B cell (primary cell): Measurements from ENCODE around the gene LCN12.

ENCODE experiments used
- EZH2 ChIP-seq: IDR thresholded peaks from 2 replicates; pipeline ENCODE4 v1.6.1; 2012; ENCODE audit warnings: borderline replicate concordance, low read depth, mild to moderate bottlenecking, moderate library complexity, low read length; ENCODE audit not compliant: insufficient read depth, poor library complexity, severe bottlenecking
- TF ChIP-seq, protein P1 (sequence below): fragments of 200-600 bp; IDR thresholded peaks from one replicate; pipeline ENCODE4 v1.8.0; 2022; ENCODE audit warnings: antibody characterized with exemption, mild to moderate bottlenecking

DNA sequence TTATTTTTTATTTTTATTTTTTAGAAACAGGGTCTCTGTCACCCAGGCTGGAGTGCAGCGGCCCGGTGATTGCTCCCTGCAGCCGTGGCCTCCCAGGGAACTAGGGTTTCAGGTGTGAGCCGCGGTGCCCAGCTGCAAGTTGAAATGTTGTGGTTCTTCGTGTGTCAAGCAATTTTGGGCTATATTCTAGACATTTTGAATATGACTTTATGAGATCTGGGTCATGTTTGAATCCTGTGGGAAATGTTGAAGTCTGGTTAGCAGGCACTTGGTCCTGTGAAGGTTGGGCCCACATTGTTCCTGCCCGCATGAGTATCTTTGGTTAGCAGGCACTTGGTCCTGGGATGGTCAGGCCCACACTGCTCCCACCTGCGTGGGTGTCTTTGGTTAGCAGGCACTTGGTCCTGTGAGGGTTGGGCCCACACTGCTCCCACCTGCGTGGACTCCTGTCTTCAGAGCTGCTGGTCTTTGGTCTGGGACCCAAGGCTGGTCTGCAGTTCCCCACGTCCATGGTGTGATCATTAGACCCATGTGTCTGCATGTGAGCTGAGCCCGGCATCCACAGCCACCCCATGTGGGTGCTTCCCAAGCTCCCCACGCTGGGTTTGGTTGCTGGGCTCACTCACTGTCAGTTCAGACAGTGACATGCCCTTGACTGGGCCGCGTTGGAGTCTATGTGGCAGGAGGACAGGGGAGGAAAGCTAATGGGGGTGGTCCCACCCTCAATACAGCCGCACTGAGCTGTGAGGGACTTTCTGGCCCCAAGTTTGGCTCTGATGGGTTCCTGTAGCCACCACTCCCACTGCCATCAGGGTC, 14.7 kb upstream of the LCN12 start:
- TF ChIP-seq, protein P1, sequence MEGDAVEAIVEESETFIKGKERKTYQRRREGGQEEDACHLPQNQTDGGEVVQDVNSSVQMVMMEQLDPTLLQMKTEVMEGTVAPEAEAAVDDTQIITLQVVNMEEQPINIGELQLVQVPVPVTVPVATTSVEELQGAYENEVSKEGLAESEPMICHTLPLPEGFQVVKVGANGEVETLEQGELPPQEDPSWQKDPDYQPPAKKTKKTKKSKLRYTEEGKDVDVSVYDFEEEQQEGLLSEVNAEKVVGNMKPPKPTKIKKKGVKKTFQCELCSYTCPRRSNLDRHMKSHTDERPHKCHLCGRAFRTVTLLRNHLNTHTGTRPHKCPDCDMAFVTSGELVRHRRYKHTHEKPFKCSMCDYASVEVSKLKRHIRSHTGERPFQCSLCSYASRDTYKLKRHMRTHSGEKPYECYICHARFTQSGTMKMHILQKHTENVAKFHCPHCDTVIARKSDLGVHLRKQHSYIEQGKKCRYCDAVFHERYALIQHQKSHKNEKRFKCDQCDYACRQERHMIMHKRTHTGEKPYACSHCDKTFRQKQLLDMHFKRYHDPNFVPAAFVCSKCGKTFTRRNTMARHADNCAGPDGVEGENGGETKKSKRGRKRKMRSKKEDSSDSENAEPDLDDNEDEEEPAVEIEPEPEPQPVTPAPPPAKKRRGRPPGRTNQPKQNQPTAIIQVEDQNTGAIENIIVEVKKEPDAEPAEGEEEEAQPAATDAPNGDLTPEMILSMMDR = no peak
- TF ChIP-seq EZH2 = no peak
